ENCODE data around the gene HELZ2. TPM values are rescaled to one million over a fixed set of nuclear protein-coding genes. Genes with fewer than 3 reads are reported as not detected.

The HELZ2 gene
- total and polyA plus RNA-seq, 2 donors (not counting 1 experiment from before 2014, with no cell fraction given), result 36.3 to 52.6 TPM

GRCh38 chr20:63532449-63532971, 41.5 kb downstream of the HELZ2 start:
- Histone ChIP-seq H3K27me3 (replicated peaks in 1 of 4; ENCODE audit: control extremely low read depth in 1 of 4, control insufficient read depth in 3 of 4, insufficient read depth in 4 of 4, low read length in 3 of 4) (peaks cover 0 to 6% (median 0%) of the 10 kb centered on the region in 4 experiments), H3K9me3 (ENCODE audit: control extremely low read depth in 1 of 3, control insufficient read depth in 2 of 3, insufficient read depth in 1 of 3, low read length in 2 of 3) (peaks cover 0 to 3% (median 0%) of the 10 kb centered on the region in 3 donors), H3K27ac (ENCODE audit: low read length in 2 of 2) (no peak overlapping the region), H4K20me1 (ENCODE audit: control insufficient read depth, insufficient read depth, low read length, poor library complexity, severe bottlenecking) (no peaks in the 10 kb centered on the region), H3K4me2 (replicated peaks; ENCODE audit: low read depth, low read length, poor library complexity, severe bottlenecking) (no peak overlapping the region), H2AFZ (ENCODE audit: insufficient read depth, low read depth, low read length, poor library complexity, severe bottlenecking) (no peak overlapping the region), H3K79me2 (ENCODE audit: control insufficient read depth, insufficient read depth, low read length) (no peaks in the 10 kb centered on the region), H3K4me3 (ENCODE audit: control extremely low read depth in 1 of 5, extremely low read depth in 1 of 5, insufficient read depth in 1 of 5, low read depth in 2 of 5, low read length in 4 of 5) (no peak overlapping the region), H3K4me1 (ENCODE audit: control insufficient read depth in 2 of 2, insufficient read depth in 2 of 2, low read length in 2 of 2) (peaks cover 10 to 13% of the 10 kb centered on the region in 2 donors), H3K36me3 (replicated peaks in 1 of 2; ENCODE audit: control extremely low read depth in 1 of 2, control insufficient read depth in 1 of 2, extremely low read depth in 1 of 2, insufficient read depth in 2 of 2, low read length in 1 of 2) (no peaks in the 10 kb centered on the region), H3K9ac (ENCODE audit: low read length) (no peak overlapping the region)
- CTCF ChIA-PET, result interaction anchor here (1.1 kb wide), 1 partner anchor 441 kb away, joined by 3 read pairs; no protein-coding TSS in a partner anchor
- DNase-seq, result peak; percentile 9
- intact Hi-C loops (cut with micrococcal nuclease), result no loop called here
- Mint-ChIP-seq H3K9me3 (ENCODE audit: insufficient read depth) (no peaks in the 10 kb centered on the region), H3K27ac (no peak overlapping the region), H3K4me1 (peaks cover 13% of the 10 kb centered on the region), H3K4me3 (no peak overlapping the region), H3K27me3 (no peaks in the 10 kb centered on the region)
- no peak for ATAC-seq (ENCODE audit: low read depth)
- TF ChIP-seq EZH2 (IDR thresholded peaks at IDR 0.05; ENCODE audit: borderline replicate concordance, insufficient read depth, low read depth, low read length, poor library complexity, severe bottlenecking), result no peak
- no peak for TF ChIP-seq CTCF (IDR thresholded peaks at IDR 0.05)
- POLR2A ChIA-PET, result interaction anchor here (0.6 kb wide), 1 partner anchor 207 kb away, joined by 3 read pairs; the partner anchor contains the start of gene SLC2A4RG
- WGBS (ENCODE audit: insufficient coverage), result 76% methylated on average over 24 of the region's 24 CpGs

- no peaks in the 10 kb centered on the region for H3K27me3 Mint-ChIP-seq
- H3K9me3 Mint-ChIP-seq (ENCODE audit: insufficient read depth), result no peaks in the 10 kb centered on the region
- ChIA-PET CTCF (interaction anchor here (1.1 kb wide), 1 partner anchor 442 kb away, joined by 3 read pairs; no protein-coding TSS in a partner anchor), POLR2A (interaction anchor here (0.6 to 1.1 kb wide), 4 partner anchors 10 to 327 kb away, joined by 3 to 7 read pairs (median 6); partner anchors contain the start of gene SLC2A4RG)
- no peaks in the 10 kb centered on the region for H3K79me2 ChIP-seq (ENCODE audit: control insufficient read depth, insufficient read depth, low read length)
- H3K36me3 ChIP-seq (replicated peaks in 1 of 2; ENCODE audit: control extremely low read depth in 1 of 2, control insufficient read depth in 1 of 2, extremely low read depth in 1 of 2, insufficient read depth in 2 of 2, low read length in 1 of 2), result no peaks in the 10 kb centered on the region
- H2AFZ ChIP-seq (ENCODE audit: insufficient read depth, low read depth, low read length, poor library complexity, severe bottlenecking), result no peak overlapping the region
- TF ChIP-seq EZH2 (IDR thresholded peaks at IDR 0.05; ENCODE audit: borderline replicate concordance, insufficient read depth, low read depth, low read length, poor library complexity, severe bottlenecking) (no peak), CTCF (IDR thresholded peaks at IDR 0.05) (no peak)
- DNase-seq, result peak; percentile 17
- no peak overlapping the region for H3K4me3 ChIP-seq (ENCODE audit: control extremely low read depth in 1 of 5, extremely low read depth in 1 of 5, insufficient read depth in 1 of 5, low read depth in 2 of 5, low read length in 4 of 5)
- peaks cover 0 to 3% (median 0%) of the 10 kb centered on the region in 3 donors for H3K9me3 ChIP-seq (ENCODE audit: control extremely low read depth in 1 of 3, control insufficient read depth in 2 of 3, insufficient read depth in 1 of 3, low read length in 2 of 3)
- H4K20me1 ChIP-seq (ENCODE audit: control insufficient read depth, insufficient read depth, low read length, poor library complexity, severe bottlenecking), result no peaks in the 10 kb centered on the region
- H3K27me3 ChIP-seq (replicated peaks in 1 of 4; ENCODE audit: control extremely low read depth in 1 of 4, control insufficient read depth in 3 of 4, insufficient read depth in 4 of 4, low read length in 3 of 4), result peaks cover 0 to 6% (median 0%) of the 10 kb centered on the region in 4 experiments
- no peak overlapping the region for H3K4me2 ChIP-seq (replicated peaks; ENCODE audit: low read depth, low read length, poor library complexity, severe bottlenecking)
- no peak overlapping the region for H3K9ac ChIP-seq (ENCODE audit: low read length)
- peaks cover 13% of the 10 kb centered on the region for H3K4me1 Mint-ChIP-seq
- intact Hi-C loops (cut with micrococcal nuclease), result no loop called here
- no peak overlapping the region for H3K4me3 Mint-ChIP-seq
- ATAC-seq (ENCODE audit: low read depth), result no peak
- WGBS (ENCODE audit: insufficient coverage), result 92% methylated on average over 23 of the region's 27 CpGs
- H3K27ac ChIP-seq (ENCODE audit: low read length in 2 of 2), result no peak overlapping the region
- H3K4me1 ChIP-seq (ENCODE audit: control insufficient read depth in 2 of 2, insufficient read depth in 2 of 2, low read length in 2 of 2), result peaks cover 3 to 7% of the 10 kb centered on the region in 2 donors
- H3K27ac Mint-ChIP-seq, result no peak overlapping the region
Observed at GRCh38 chr20:63531686-63532448, 42.2 kb downstream of the HELZ2 start.
